Measurements from ENCODE around the gene CAMKK2. TPM values are rescaled to one million over a fixed set of nuclear protein-coding genes. Genes with fewer than 3 reads are reported as not detected.

CAMKK2 gene
- total RNA-seq, 4 donors from 2014 or later, result 25.1 to 43.7 (median 30.9) TPM

DNA sequence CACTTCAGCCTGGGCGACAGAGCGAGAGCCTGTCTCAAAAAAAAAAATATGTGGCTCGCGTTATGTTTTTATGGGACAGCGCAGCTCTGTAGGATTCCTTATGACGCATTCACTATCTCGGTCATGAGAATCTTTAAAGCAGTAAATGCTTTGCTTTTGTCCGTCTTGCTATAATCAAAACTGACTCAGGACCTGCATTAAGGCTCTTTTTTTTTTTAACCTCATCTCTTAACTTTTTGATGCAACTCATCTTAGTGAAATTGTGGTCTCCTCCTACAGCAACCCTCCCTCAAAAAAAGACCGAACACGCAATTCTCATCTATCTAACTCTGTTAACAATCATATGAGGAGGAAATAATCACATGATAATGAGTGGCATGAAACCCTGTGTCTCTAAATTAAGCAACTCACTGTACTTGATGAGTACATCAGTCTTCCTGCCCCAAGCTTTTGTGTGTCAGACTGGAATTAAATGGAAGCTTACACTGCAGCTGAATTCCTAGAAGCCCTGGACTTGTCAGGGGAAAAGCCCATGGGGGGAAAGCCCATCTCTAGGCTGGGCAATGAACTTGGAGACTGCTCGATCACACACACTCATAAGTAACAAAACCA, 82.2 kb downstream of the CAMKK2 start:
- TF ChIP-seq, protein P1, sequence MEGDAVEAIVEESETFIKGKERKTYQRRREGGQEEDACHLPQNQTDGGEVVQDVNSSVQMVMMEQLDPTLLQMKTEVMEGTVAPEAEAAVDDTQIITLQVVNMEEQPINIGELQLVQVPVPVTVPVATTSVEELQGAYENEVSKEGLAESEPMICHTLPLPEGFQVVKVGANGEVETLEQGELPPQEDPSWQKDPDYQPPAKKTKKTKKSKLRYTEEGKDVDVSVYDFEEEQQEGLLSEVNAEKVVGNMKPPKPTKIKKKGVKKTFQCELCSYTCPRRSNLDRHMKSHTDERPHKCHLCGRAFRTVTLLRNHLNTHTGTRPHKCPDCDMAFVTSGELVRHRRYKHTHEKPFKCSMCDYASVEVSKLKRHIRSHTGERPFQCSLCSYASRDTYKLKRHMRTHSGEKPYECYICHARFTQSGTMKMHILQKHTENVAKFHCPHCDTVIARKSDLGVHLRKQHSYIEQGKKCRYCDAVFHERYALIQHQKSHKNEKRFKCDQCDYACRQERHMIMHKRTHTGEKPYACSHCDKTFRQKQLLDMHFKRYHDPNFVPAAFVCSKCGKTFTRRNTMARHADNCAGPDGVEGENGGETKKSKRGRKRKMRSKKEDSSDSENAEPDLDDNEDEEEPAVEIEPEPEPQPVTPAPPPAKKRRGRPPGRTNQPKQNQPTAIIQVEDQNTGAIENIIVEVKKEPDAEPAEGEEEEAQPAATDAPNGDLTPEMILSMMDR (IDR thresholded peaks at IDR 0.05; ENCODE audit: low read depth), result no peak

- TF ChIP-seq, protein P1 (IDR thresholded peaks at IDR 0.05; ENCODE audit: low read depth), result no peak
Observed at GRCh38 chr12:121212875-121213274, 83.6 kb downstream of the CAMKK2 start.

DNA sequence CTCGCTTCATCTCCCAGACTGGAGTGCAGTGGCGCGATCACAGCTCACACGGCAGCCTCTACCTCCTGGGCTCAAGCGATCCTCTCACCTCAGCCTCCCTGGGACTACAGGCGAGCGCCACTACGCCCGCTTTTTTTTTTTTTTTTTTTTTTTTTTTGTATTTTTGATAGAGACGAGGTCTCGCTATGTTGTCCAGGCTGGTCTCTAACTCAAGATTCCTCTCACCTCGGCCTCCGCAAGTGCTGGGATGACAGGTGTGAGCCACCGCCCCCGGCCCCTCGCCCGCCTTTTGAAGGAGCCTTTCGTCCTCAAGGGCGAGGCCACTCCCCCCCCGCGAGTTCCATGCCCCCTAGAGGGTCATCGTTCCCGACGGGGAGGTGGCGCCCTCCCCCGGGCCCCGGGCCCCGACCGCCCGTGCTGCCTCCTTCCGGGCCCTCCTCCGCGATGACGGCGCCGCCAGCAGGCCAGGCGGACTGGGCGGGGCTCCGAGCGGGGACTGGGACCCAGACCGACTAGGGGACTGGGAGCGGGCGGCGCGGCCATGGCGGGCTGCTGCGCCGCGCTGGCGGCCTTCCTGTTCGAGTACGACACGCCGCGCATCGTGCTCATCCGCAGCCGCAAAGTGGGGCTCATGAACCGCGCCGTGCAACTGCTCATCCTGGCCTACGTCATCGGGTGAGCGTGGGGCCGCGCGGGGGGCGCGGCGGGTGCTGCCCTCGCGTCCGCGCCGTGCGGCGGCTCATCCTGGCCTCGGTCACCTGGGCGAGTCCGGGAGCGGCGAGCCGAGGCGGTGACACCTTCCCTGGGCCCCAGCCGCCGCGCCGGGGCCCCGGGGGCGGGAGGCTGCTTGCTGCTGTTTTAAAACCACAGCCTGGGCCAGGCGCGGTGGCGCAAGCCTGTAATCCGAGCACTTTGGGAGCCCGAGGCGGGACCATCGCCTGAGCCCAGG, 86.6 kb downstream of the CAMKK2 start, which contains the start of gene P2RX4:
Gene P2RX4 (plus strand): TSS at position 506 of the 949 bp plus-strand sequence. CDS start 36 bp downstream, at position 542.
- TF ChIP-seq, protein P1 (IDR thresholded peaks at IDR 0.05; ENCODE audit: low read depth), result no peak

DNA sequence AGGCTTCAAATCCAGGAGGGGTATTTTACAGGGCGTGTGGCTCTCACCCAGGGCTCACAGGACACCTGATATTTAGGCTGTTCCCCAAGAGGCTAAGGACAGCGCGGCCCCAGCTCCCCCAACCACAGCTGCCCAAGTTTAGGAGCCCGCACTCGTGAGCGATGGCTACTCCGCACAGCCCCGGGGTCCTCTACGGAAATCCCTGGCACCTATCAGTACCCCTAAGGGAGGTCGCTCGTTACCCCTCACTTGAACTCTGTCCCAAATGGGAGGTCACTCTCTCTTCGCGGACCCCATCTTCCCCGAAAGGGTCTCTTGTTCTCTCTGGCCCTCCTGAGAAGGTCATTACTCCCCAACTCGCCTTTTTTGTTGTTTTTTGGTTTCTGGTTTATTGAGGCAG, 87.3 kb downstream of the CAMKK2 start:
- TF ChIP-seq, protein P1 (IDR thresholded peaks at IDR 0.05; ENCODE audit: low read depth), result no peak

GRCh38 chr12:121205491-121205890, 91.0 kb downstream of the CAMKK2 start:
- TF ChIP-seq, protein P1 (IDR thresholded peaks at IDR 0.05; ENCODE audit: low read depth), result no peak

GRCh38 chr12:121203482-121203881, 93.0 kb downstream of the CAMKK2 start:
- TF ChIP-seq, protein P1 (IDR thresholded peaks at IDR 0.05; ENCODE audit: low read depth), result no peak

Data from subcutaneous adipose tissue (tissue), 4 donors.